HepG2 (cell line): Measurements from ENCODE around the gene ZBTB7C. TPM values are rescaled to one million over a fixed set of nuclear protein-coding genes. Genes with fewer than 3 reads are reported as not detected.

Experiments
- ATAC-seq: fragments of 200-7000 bp; cut with Tn5 transposase; 3 replicates; pipeline ENCODE4 v1.9.1; 2020; ENCODE audit warnings: mild to moderate bottlenecking, moderate library complexity
- BruUV-seq: library from RNA; stranded (reverse); fragments of 400-500 nt; replicated peaks from 2 replicates; lab custom pipeline; 2021; lab: Mats Ljungman, UMichigan
- CTCF ChIA-PET: fragments of 300-600 bp; formaldehyde crosslinking; extraction: SDS; loops from one replicate; lab custom pipeline; 2021; ENCODE audit warnings: low total read pairs, inconsistent platforms, low intra/inter-chr PET ratio; lab: Yijun Ruan, JAX
- POLR2A ChIA-PET: fragments of 350-600 bp; sonication (Branson Sonifier 250); formaldehyde crosslinking; loops from one replicate; lab custom pipeline; 2020; ENCODE audit warnings: antibody characterized with exemption, inconsistent platforms; lab: Yijun Ruan, JAX
- DNase-seq: peaks from one replicate; pipeline ENCODE4 v3.0.0-alpha.2; 2015; ENCODE audit warnings: low spot score
- FAIRE-seq: peaks from 3 replicates; lab custom pipeline; 2011; peaks lifted over from hg19 to GRCh38; lab: Jason Lieb, UNC
- H2AFZ ChIP-seq: one replicate; pipeline ENCODE4 v1.6.1; 2011; ENCODE audit warnings: low read length, inconsistent platforms
- H3K27ac ChIP-seq: fragments of 300-600 bp; 3 replicates; pipeline ENCODE4 v1.8.0; 2011; ENCODE audit warnings: mixed run types, mild to moderate bottlenecking, mixed read lengths, low read length, inconsistent platforms; ENCODE audit not compliant: insufficient read depth; ENCODE audit errors: extremely low read length
- H3K27me3 ChIP-seq, 2 experiments: fragments of 200-600 bp in 1 of 2; 2 replicates in 1 of 2; 3 replicates in 1 of 2; pipeline versions ENCODE4 v1.6.0 to v1.8.0; 2011; ENCODE audit warnings: low read length in 2 of 2, mild to moderate bottlenecking in 2 of 2, moderate library complexity in 2 of 2, inconsistent platforms in 1 of 2; ENCODE audit not compliant: insufficient read depth in 2 of 2, control insufficient read depth in 1 of 2
- H3K36me3 ChIP-seq, 2 experiments: fragments of 200-600 bp in 1 of 2; replicated peaks in 1 of 2; 2 replicates in 1 of 2; 3 replicates in 1 of 2; pipeline versions ENCODE4 v1.5.1 to v1.8.0; 2011; ENCODE audit warnings: low read length in 2 of 2, inconsistent platforms in 1 of 2; ENCODE audit not compliant: insufficient read depth in 2 of 2, control insufficient read depth in 1 of 2
- H3K4me1 ChIP-seq: 2 replicates; pipeline ENCODE4 v1.5.1; 2012; ENCODE audit warnings: low read length, inconsistent platforms; ENCODE audit not compliant: insufficient read depth
- H3K4me2 ChIP-seq: 2 replicates; pipeline ENCODE4 v1.6.0; 2011; ENCODE audit warnings: low read depth, low read length, inconsistent platforms
- H3K4me3 ChIP-seq, 3 experiments: fragments of 200-600 bp in 1 of 3; sonication (generic), shearing (Covaris generic) in 1 of 3; replicated peaks in 1 of 3; 2 replicates each; pipeline ENCODE4 v1.5.1; 2011 to 2016; ENCODE audit warnings: low read length in 3 of 3, inconsistent platforms in 2 of 3, low read depth in 2 of 3, mild to moderate bottlenecking in 2 of 3, control low read depth in 1 of 3, mixed read lengths in 1 of 3; ENCODE audit not compliant: insufficient read depth in 1 of 3
- H3K79me2 ChIP-seq: one replicate; pipeline ENCODE4 v1.6.1; 2011; ENCODE audit warnings: low read length, inconsistent platforms; ENCODE audit not compliant: insufficient read depth
- H3K9ac ChIP-seq: 2 replicates; pipeline ENCODE4 v1.6.0; 2011; ENCODE audit warnings: mild to moderate bottlenecking, low read depth, low read length, inconsistent platforms; ENCODE audit not compliant: insufficient read depth
- H3K9me3 ChIP-seq: 2 replicates; pipeline ENCODE4 v1.5.1; 2012; ENCODE audit warnings: mild to moderate bottlenecking, low read length
- H4K20me1 ChIP-seq: 2 replicates; pipeline ENCODE4 v1.6.0; 2011; ENCODE audit warnings: inconsistent platforms, mild to moderate bottlenecking, low read length, moderate library complexity; ENCODE audit not compliant: insufficient read depth
- DNMT1 ChIP-seq: sonication (generic); formaldehyde crosslinking; IDR thresholded peaks from 2 replicates; pipeline ENCODE4 v1.5.1; 2020; ENCODE audit warnings: mild to moderate bottlenecking, missing genetic modification reagents
- DR1 ChIP-seq: sonication (generic); formaldehyde crosslinking; IDR thresholded peaks from 2 replicates; pipeline ENCODE4 v1.8.0; 2021; ENCODE audit warnings: mild to moderate bottlenecking, missing genetic modification reagents, inconsistent platforms
- FOXA1 ChIP-seq, 2 experiments: fragments of 450-650 bp in 1 of 2; sonication (generic) in 1 of 2; formaldehyde crosslinking in 1 of 2; IDR thresholded peaks; 2 replicates each; pipeline versions ENCODE4 v1.4.0 to v1.6.1; 2016 to 2020; ENCODE audit warnings: missing genetic modification reagents in 1 of 2
- MAFK ChIP-seq, 2 experiments: IDR thresholded peaks in 1 of 2; conservative IDR thresholded peaks in 1 of 2; 2 replicates each; pipeline ENCODE4 v1.6.1; 2011; ENCODE audit warnings: improper control_type of control experiment in 2 of 2, low read length in 2 of 2
- ZNF12 ChIP-seq: sonication (generic); formaldehyde crosslinking; IDR thresholded peaks from 2 replicates; pipeline ENCODE4 v1.5.0; 2020; ENCODE audit warnings: missing genetic modification reagents
- WGBS: methylation state at CpG from one replicate; pipeline ENCODE4 v1.1.6; 2017; ENCODE audit warnings: low lambda C conversion rate; 5-methylcytosine and 5-hydroxymethylcytosine counted together
- in situ Hi-C: cut with HindIII; loops from 2 replicates; pipeline ENCODE4 v1.10.0; 2017; ENCODE audit warnings: low pct_unique_long_range_greater_than_20kb; ENCODE audit not compliant: extremely low pct_ligation_motif_present
- intact Hi-C: fragments of 100-400 bp; cut with micrococcal nuclease; formaldehyde crosslinking; loops from one replicate; pipeline ENCODE4 v1.10.0; 2022; ENCODE audit not compliant: unreplicated experiment
- polyA plus RNA-seq, 8 experiments: library from polyadenylated mRNA; depleted of rRNA in 3 of 8; stranded (reverse) in 7 of 8; unstranded in 1 of 8; fragments of >200 nt; fragmentation: Illumina TruSeq in 4 of 8; extraction: Trizol in 4 of 8; gene quantifications; 2 replicates each; pipeline versions ENCODE4 v1.2.1 to v1.2.3, GENCODE V29; 2011 to 2016; ENCODE audit warnings: low read depth in 4 of 8, missing spikeins in 1 of 8, mixed read lengths in 1 of 8; ENCODE audit not compliant: insufficient read depth in 1 of 8
- total RNA-seq, 5 experiments: library from RNA; depleted of rRNA; stranded (reverse); fragments of >200 nt; fragmentation: Illumina TruSeq; extraction: Trizol; gene quantifications; 2 replicates each; pipeline ENCODE4 v1.2.3, GENCODE V29; 2016; ENCODE audit warnings: low read depth in 1 of 5
- TF ChIP-seq, protein P1 (sequence below): sonication (generic); formaldehyde crosslinking; IDR thresholded peaks from 2 replicates; pipeline ENCODE4 v1.4.0; 2020; ENCODE audit warnings: mild to moderate bottlenecking, missing genetic modification reagents
- TF ChIP-seq, protein P2 (sequence below): sonication (generic); formaldehyde crosslinking; IDR thresholded peaks from 2 replicates; pipeline ENCODE4 v1.4.0; 2020; ENCODE audit warnings: missing genetic modification reagents, mild to moderate bottlenecking, borderline replicate concordance
- TF ChIP-seq, protein P3 (sequence below): sonication (generic); formaldehyde crosslinking; IDR thresholded peaks from 2 replicates; pipeline ENCODE4 v1.5.1; 2020; ENCODE audit warnings: mild to moderate bottlenecking, missing genetic modification reagents, moderate library complexity

The ZBTB7C gene
- total and polyA plus RNA-seq, 2 of the 13 experiments (the other 11 are each of a cell fraction or from before 2014, with no cell fraction given): 0.01 to 0.04 TPM

DNA sequence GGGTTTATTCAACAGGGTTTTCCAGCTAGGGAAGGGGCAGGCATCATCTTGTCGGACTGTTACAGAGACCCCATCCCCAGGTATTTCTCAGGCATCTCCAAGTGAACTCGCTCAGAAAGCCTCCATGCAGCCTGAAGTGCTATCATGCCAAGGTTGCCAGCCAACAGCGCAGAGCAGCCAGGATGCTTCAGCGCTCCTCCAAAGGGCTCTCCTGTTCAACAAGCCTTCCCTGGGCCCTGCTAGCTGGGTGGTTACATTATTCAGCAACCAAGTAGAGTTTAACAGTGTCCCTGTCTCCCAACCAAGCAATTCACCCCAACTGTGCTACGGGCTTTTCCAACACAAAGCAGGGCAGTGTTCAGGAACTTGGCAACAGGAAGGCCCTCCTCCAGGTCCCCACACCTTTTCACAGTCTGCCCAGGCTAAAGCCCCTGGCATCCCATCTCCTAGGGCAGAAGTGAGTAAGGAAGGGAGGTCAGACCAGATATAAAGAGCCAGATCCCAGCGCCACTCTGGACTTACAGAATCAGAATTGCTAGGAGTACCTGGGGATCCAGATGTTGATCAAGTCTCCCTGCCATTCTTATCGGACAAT, 52.9 kb downstream of the ZBTB7C start:
- no peaks in the 10 kb centered on the region for H3K9me3 ChIP-seq
- ATAC-seq (no peak), FAIRE-seq (no peak), DNase-seq (no peak)
- intact Hi-C loops: no loop called here
- no peaks in the 10 kb centered on the region for H3K79me2 ChIP-seq
- H3K27ac ChIP-seq: no peak overlapping the region
- no peak overlapping the region for H3K4me2 ChIP-seq
- TF ChIP-seq DNMT1 (CRISPR knock-in tag) (no peak), FOXA1 (IDR thresholded peaks at IDR 0.05) (no peak), FOXA1 (CRISPR knock-in tag; IDR thresholded peaks at IDR 0.05) (no peak), MAFK (conservative IDR thresholded peaks at IDR 0.05 in 1 of 2, IDR thresholded peaks at IDR 0.05 in 1 of 2; ENCODE audit: low read length in 2 of 2) (no peak), ZNF12 (CRISPR knock-in tag) (no peak), DR1 (no peak)
- TF ChIP-seq, protein P1, sequence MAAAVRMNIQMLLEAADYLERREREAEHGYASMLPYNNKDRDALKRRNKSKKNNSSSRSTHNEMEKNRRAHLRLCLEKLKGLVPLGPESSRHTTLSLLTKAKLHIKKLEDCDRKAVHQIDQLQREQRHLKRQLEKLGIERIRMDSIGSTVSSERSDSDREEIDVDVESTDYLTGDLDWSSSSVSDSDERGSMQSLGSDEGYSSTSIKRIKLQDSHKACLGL: no peak
- TF ChIP-seq, protein P2, sequence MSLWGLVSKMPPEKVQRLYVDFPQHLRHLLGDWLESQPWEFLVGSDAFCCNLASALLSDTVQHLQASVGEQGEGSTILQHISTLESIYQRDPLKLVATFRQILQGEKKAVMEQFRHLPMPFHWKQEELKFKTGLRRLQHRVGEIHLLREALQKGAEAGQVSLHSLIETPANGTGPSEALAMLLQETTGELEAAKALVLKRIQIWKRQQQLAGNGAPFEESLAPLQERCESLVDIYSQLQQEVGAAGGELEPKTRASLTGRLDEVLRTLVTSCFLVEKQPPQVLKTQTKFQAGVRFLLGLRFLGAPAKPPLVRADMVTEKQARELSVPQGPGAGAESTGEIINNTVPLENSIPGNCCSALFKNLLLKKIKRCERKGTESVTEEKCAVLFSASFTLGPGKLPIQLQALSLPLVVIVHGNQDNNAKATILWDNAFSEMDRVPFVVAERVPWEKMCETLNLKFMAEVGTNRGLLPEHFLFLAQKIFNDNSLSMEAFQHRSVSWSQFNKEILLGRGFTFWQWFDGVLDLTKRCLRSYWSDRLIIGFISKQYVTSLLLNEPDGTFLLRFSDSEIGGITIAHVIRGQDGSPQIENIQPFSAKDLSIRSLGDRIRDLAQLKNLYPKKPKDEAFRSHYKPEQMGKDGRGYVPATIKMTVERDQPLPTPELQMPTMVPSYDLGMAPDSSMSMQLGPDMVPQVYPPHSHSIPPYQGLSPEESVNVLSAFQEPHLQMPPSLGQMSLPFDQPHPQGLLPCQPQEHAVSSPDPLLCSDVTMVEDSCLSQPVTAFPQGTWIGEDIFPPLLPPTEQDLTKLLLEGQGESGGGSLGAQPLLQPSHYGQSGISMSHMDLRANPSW (CRISPR knock-in tag): no peak
- TF ChIP-seq, protein P3, sequence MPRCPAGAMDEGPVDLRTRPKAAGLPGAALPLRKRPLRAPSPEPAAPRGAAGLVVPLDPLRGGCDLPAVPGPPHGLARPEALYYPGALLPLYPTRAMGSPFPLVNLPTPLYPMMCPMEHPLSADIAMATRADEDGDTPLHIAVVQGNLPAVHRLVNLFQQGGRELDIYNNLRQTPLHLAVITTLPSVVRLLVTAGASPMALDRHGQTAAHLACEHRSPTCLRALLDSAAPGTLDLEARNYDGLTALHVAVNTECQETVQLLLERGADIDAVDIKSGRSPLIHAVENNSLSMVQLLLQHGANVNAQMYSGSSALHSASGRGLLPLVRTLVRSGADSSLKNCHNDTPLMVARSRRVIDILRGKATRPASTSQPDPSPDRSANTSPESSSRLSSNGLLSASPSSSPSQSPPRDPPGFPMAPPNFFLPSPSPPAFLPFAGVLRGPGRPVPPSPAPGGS (CRISPR knock-in tag): no peak
- 33% methylated on average over 5 of the region's 7 CpGs for WGBS
- no peak overlapping the region for H3K4me3 ChIP-seq
- H2AFZ ChIP-seq: no peak overlapping the region
- BruUV-seq: no TSS peak
- H4K20me1 ChIP-seq: no peaks in the 10 kb centered on the region
- H3K4me1 ChIP-seq: no peaks in the 10 kb centered on the region
- in situ Hi-C loops: no loop called here
- no peaks in the 10 kb centered on the region for H3K36me3 ChIP-seq
- peaks cover 0 to 11% of the 10 kb centered on the region in 2 experiments; a peak in 2 of 5 replicates for H3K27me3 ChIP-seq
- no peak overlapping the region for H3K9ac ChIP-seq
- ChIA-PET CTCF (no interaction called here), POLR2A (no interaction called here)
